Measurements from ENCODE around the gene KCNK3. TPM values are rescaled to one million over a fixed set of nuclear protein-coding genes. Genes with fewer than 3 reads are reported as not detected.
"Not testable (repeated sequence)": the region's sequence is repeated elsewhere in the genome, so short reads cannot be mapped to it uniquely, and the experiment has no call there.

The KCNK3 gene
- total and polyA plus RNA-seq, 10 of the 15 experiments (the other 5 are each of a cell fraction or from before 2014, with no cell fraction given) = 0.13 TPM; not detected in 9

- ChIA-PET CTCF (interaction anchor here (1.4 kb wide), 1 partner anchor 9 kb away, joined by 4 read pairs; no protein-coding TSS in a partner anchor), POLR2A (no interaction called here), SMC1A (ENCODE audit: uncharacterized antibody, unreplicated experiment) (no interaction called here), RAD21 (ENCODE audit: unreplicated experiment) (no interaction called here)
- peaks cover 8% of the 10 kb centered on the region for H3K79me2 ChIP-seq (ENCODE audit: control insufficient read depth, insufficient read depth, low read length)
- TF ChIP-seq SIN3A (IDR thresholded peaks at IDR 0.05; ENCODE audit: low read depth, low read length) (no peak), ZNF274 (IDR thresholded peaks at IDR 0.05; ENCODE audit: insufficient read depth, insufficient read length) (no peak), KLF5 (IDR thresholded peaks at IDR 0.05; ENCODE audit: partially characterized antibody) (no peak), PBX3 (IDR thresholded peaks at IDR 0.05; ENCODE audit: insufficient replicate concordance, low read depth, low read length) (no peak), RFX5 (IDR thresholded peaks at IDR 0.05; ENCODE audit: low read depth, low read length) (no peak), SMARCA5 (IDR thresholded peaks at IDR 0.05) (no peak), PML (IDR thresholded peaks at IDR 0.05; ENCODE audit: low read length) (no peak), ZNF384 (IDR thresholded peaks at IDR 0.05; ENCODE audit: borderline replicate concordance, low read depth, low read length) (no peak), TCF7 (IDR thresholded peaks at IDR 0.05; ENCODE audit: borderline replicate concordance) (no peak)
- no peak overlapping the region for H3K27ac ChIP-seq (ENCODE audit: control insufficient read depth, insufficient read depth)
- H4K20me1 ChIP-seq (ENCODE audit: control insufficient read depth, insufficient read depth) = no peaks in the 10 kb centered on the region
- intact Hi-C loops (cut with micrococcal nuclease; ENCODE audit: unreplicated experiment) (no loop called here), in situ Hi-C loops (cut with MboI) (no loop called here)
- ATAC-seq (no peak), FAIRE-seq (no peak), DNase-seq (ENCODE audit: low read depth, low spot score) (no peak)
- WGBS (ENCODE audit: insufficient coverage, insufficient replicate concordance, low lambda C conversion rate, missing lambda C conversion rate) = 77% methylated on average over 5 of the region's 5 CpGs
- H3K9me3 ChIP-seq (replicated peaks; ENCODE audit: control insufficient read depth, insufficient read depth, low read length) = no peaks in the 10 kb centered on the region
- no peaks in the 10 kb centered on the region for H3K36me3 ChIP-seq (ENCODE audit: control insufficient read depth in 2 of 2, insufficient read depth in 2 of 2, low read length in 1 of 2)
- H3K4me2 ChIP-seq (ENCODE audit: control insufficient read depth, insufficient read depth) = no peak overlapping the region
- no peaks in the 10 kb centered on the region for H3K27me3 ChIP-seq (replicated peaks in 1 of 2; ENCODE audit: control insufficient read depth in 2 of 2, insufficient read depth in 2 of 2, low read length in 1 of 2)
- H2AFZ ChIP-seq (ENCODE audit: control insufficient read depth, low read depth, low read length) = no peak overlapping the region
- H3K4me3 ChIP-seq = no peak overlapping the region
- peaks cover 15% of the 10 kb centered on the region for H3K4me1 ChIP-seq (ENCODE audit: control insufficient read depth, insufficient read depth, low read length)
- no peak overlapping the region for H3K9ac ChIP-seq (ENCODE audit: control insufficient read depth, insufficient read depth, low read length)
- no TSS peak for BruUV-seq (replicated peaks)
Observed at GRCh38 chr2:26759845-26760244, 67.3 kb downstream of the KCNK3 start.

GRCh38 chr2:26760991-26761390, 68.5 kb downstream of the KCNK3 start:
- H3K27me3 ChIP-seq (replicated peaks in 1 of 2; ENCODE audit: control insufficient read depth in 2 of 2, insufficient read depth in 2 of 2, low read length in 1 of 2); H4K20me1 ChIP-seq (ENCODE audit: control insufficient read depth, insufficient read depth); FAIRE-seq; H3K27ac ChIP-seq (ENCODE audit: control insufficient read depth, insufficient read depth); in situ Hi-C loops (cut with MboI); BruUV-seq (replicated peaks); H3K36me3 ChIP-seq (ENCODE audit: control insufficient read depth in 2 of 2, insufficient read depth in 2 of 2, low read length in 1 of 2); ATAC-seq; DNase-seq (ENCODE audit: low read depth, low spot score); intact Hi-C loops (cut with micrococcal nuclease; ENCODE audit: unreplicated experiment); H2AFZ ChIP-seq (ENCODE audit: control insufficient read depth, low read depth, low read length); H3K4me3 ChIP-seq; H3K9me3 ChIP-seq (replicated peaks; ENCODE audit: control insufficient read depth, insufficient read depth, low read length); H3K9ac ChIP-seq (ENCODE audit: control insufficient read depth, insufficient read depth, low read length); POLR2A ChIA-PET; H3K4me2 ChIP-seq (ENCODE audit: control insufficient read depth, insufficient read depth); SMC1A ChIA-PET (ENCODE audit: uncharacterized antibody, unreplicated experiment); RAD21 ChIA-PET (ENCODE audit: unreplicated experiment): not testable (repeated sequence)
- CTCF ChIA-PET = interaction anchor here (1.4 kb wide), 1 partner anchor 8 kb away, joined by 4 read pairs; no protein-coding TSS in a partner anchor
- 55% methylated on average over 10 of the region's 10 CpGs for WGBS (ENCODE audit: insufficient coverage, insufficient replicate concordance, low lambda C conversion rate, missing lambda C conversion rate)
- H3K4me1 ChIP-seq (ENCODE audit: control insufficient read depth, insufficient read depth, low read length) = peaks cover 19% of the 10 kb centered on the region
- H3K79me2 ChIP-seq (ENCODE audit: control insufficient read depth, insufficient read depth, low read length) = peaks cover 19% of the 10 kb centered on the region
